Liver (tissue), 9 donors: ENCODE results near the gene BCAT1. TPM values are rescaled to one million over a fixed set of nuclear protein-coding genes. Genes with fewer than 3 reads are reported as not detected.

Source experiments
- DNase-seq: peaks from one replicate; pipeline ENCODE4 v3.0.0-alpha.2; 2017; ENCODE audit warnings: low spot score
- H3K27ac ChIP-seq, 2 donors: one replicate each; pipeline ENCODE4 v1.7.0; 2013; ENCODE audit warnings: inconsistent platforms in 2 of 2, low read length in 2 of 2, control low read depth in 1 of 2, low read depth in 1 of 2, mild to moderate bottlenecking in 1 of 2
- H3K27me3 ChIP-seq, 4 donors: one replicate each; pipeline versions ENCODE4 v1.6.1 to v1.7.0; 2013; ENCODE audit warnings: low read length in 3 of 4, inconsistent platforms in 1 of 4, mild to moderate bottlenecking in 1 of 4, moderate library complexity in 1 of 4; ENCODE audit not compliant: control insufficient read depth in 4 of 4, insufficient read depth in 4 of 4
- H3K36me3 ChIP-seq, 4 donors: one replicate each; pipeline versions ENCODE4 v1.6.1 to v1.7.0; 2013; ENCODE audit warnings: low read length in 3 of 4, mild to moderate bottlenecking in 3 of 4, low read depth in 1 of 4, moderate library complexity in 1 of 4; ENCODE audit not compliant: control insufficient read depth in 4 of 4, insufficient read depth in 3 of 4
- H3K4me1 ChIP-seq, 4 donors: one replicate each; pipeline versions ENCODE4 v1.6.1 to v1.7.0; 2013; ENCODE audit warnings: low read length in 3 of 4, mild to moderate bottlenecking in 3 of 4, moderate library complexity in 1 of 4; ENCODE audit not compliant: control insufficient read depth in 4 of 4, insufficient read depth in 4 of 4
- H3K4me3 ChIP-seq, 3 donors: one replicate each; pipeline versions ENCODE4 v1.6.1 to v1.7.0; 2013; ENCODE audit warnings: low read length in 3 of 3, control low read depth in 1 of 3, low read depth in 1 of 3, mild to moderate bottlenecking in 1 of 3
- H3K9ac ChIP-seq, 2 donors: one replicate each; pipeline ENCODE4 v1.7.0; 2013; ENCODE audit warnings: low read length in 2 of 2, mild to moderate bottlenecking in 2 of 2, moderate library complexity in 2 of 2, control low read depth in 1 of 2, low read depth in 1 of 2
- H3K9me3 ChIP-seq, 4 donors: one replicate each; pipeline versions ENCODE4 v1.6.1 to v1.7.0; 2013; ENCODE audit warnings: low read length in 3 of 4; ENCODE audit not compliant: control insufficient read depth in 4 of 4
- ATF3 ChIP-seq: IDR thresholded peaks from 2 replicates; pipeline ENCODE4 v1.6.1; 2016; ENCODE audit warnings: antibody characterized with exemption
- CTCF ChIP-seq: fragments of 150-350 bp; IDR thresholded peaks from 2 replicates; pipeline ENCODE4 v1.5.1; 2017; ENCODE audit warnings: improper control_type of control experiment, low read depth, low read length; ENCODE audit not compliant: missing input control
- EGR1 ChIP-seq, 2 donors: IDR thresholded peaks; 2 replicates each; pipeline ENCODE4 v1.6.1; 2016 to 2018; ENCODE audit warnings: antibody characterized with exemption in 2 of 2, low read depth in 2 of 2
- FOXA1 ChIP-seq: IDR thresholded peaks from 2 replicates; pipeline ENCODE4 v1.6.1; 2016; ENCODE audit warnings: antibody characterized with exemption
- FOXA2 ChIP-seq: IDR thresholded peaks from 2 replicates; pipeline ENCODE4 v1.6.1; 2016; ENCODE audit warnings: antibody characterized with exemption
- HNF4A ChIP-seq, 2 donors: conservative IDR thresholded peaks; 2 replicates each; pipeline ENCODE4 v1.6.1; 2016; ENCODE audit warnings: antibody characterized with exemption in 2 of 2, mild to moderate bottlenecking in 2 of 2
- HNF4G ChIP-seq: IDR thresholded peaks from 2 replicates; pipeline ENCODE4 v1.6.1; 2016; ENCODE audit warnings: antibody characterized with exemption
- MAX ChIP-seq: IDR thresholded peaks from 2 replicates; pipeline ENCODE4 v1.6.1; 2016; ENCODE audit warnings: antibody characterized with exemption
- RAD21 ChIP-seq, 2 donors: IDR thresholded peaks; 2 replicates each; pipeline ENCODE4 v1.6.1; 2016; ENCODE audit warnings: antibody characterized with exemption in 2 of 2, mild to moderate bottlenecking in 2 of 2
- REST ChIP-seq: IDR thresholded peaks from 2 replicates; pipeline ENCODE4 v1.6.1; 2016; ENCODE audit warnings: antibody characterized with exemption, mild to moderate bottlenecking
- RXRA ChIP-seq, 2 donors: IDR thresholded peaks; 2 replicates each; pipeline ENCODE4 v1.6.1; 2017 to 2018; ENCODE audit warnings: antibody characterized with exemption in 2 of 2, mild to moderate bottlenecking in 1 of 2
- SP1 ChIP-seq: IDR thresholded peaks from 2 replicates; pipeline ENCODE4 v1.6.1; 2018; ENCODE audit warnings: antibody characterized with exemption, mild to moderate bottlenecking
- TAF1 ChIP-seq: conservative IDR thresholded peaks from 2 replicates; pipeline ENCODE4 v1.6.1; 2016; ENCODE audit warnings: antibody characterized with exemption, mild to moderate bottlenecking
- YY1 ChIP-seq: IDR thresholded peaks from 2 replicates; pipeline ENCODE4 v1.6.1; 2016; ENCODE audit warnings: antibody characterized with exemption, mild to moderate bottlenecking
- WGBS: extraction: QIAGEN DNeasy Blood & Tissue Kit; methylation state at CpG from one replicate; pipeline ENCODE4 v1.1.7; 2013; 5-methylcytosine and 5-hydroxymethylcytosine counted together
- polyA plus RNA-seq, 2 donors: library from polyadenylated mRNA; stranded (reverse) in 1 of 2; unstranded in 1 of 2; fragments of 200-250 nt in 1 of 2; fragments of >200 nt in 1 of 2; fragmentation: Nextera tagmentation in 1 of 2; extraction: Ambion mirVana in 1 of 2; gene quantifications; one replicate each; pipeline versions ENCODE4 v1.2.1 to v1.2.3, GENCODE V29; 2013 to 2015
- total RNA-seq, 2 donors: library from RNA; depleted of rRNA; stranded (reverse); fragments of >200 nt; gene quantifications; one replicate each; pipeline ENCODE4 v1.2.3, GENCODE V29; 2014
- donor health status: healthy.
- donor health status: healthy.
- donor health status: healthy.
- donor health status: healthy.
- donor health status: healthy.

Gene BCAT1
- total and polyA plus RNA-seq, 4 donors, result 0.14 to 10.0 (median 0.85) TPM

GRCh38 chr12:24905431-24905830 is 43.5 kb downstream of the BCAT1 start:
- DNase-seq, result no peak
- H3K27ac ChIP-seq, result no peak overlapping the region
- no peaks in the 10 kb centered on the region for H3K9me3 ChIP-seq
- no peaks in the 10 kb centered on the region for H3K36me3 ChIP-seq
- H3K27me3 ChIP-seq, result peaks cover 0 to 3% (median 0%) of the 10 kb centered on the region in 4 donors
- peaks cover 0 to 13% (median 11%) of the 10 kb centered on the region in 4 donors for H3K4me1 ChIP-seq
- H3K4me3 ChIP-seq, result no peak overlapping the region
- 75% methylated on average over 2 of the region's 2 CpGs for WGBS
- no peak overlapping the region for H3K9ac ChIP-seq
- no peak for TF ChIP-seq HNF4G
- TF ChIP-seq SP1, result no peak
- no peak for TF ChIP-seq EGR1 (IDR thresholded peaks at IDR 0.05; ENCODE audit: low read depth in 2 of 2)
- no peak for TF ChIP-seq TAF1
- no peak for TF ChIP-seq CTCF

GRCh38 chr12:24904871-24905270 is 44.0 kb downstream of the BCAT1 start:
- TF ChIP-seq CTCF (no peak), HNF4A (conservative IDR thresholded peaks at IDR 0.05) (no peak), YY1 (no peak), MAX (no peak)
- Histone ChIP-seq H3K4me3 (no peak overlapping the region), H3K9me3 (no peaks in the 10 kb centered on the region), H3K27ac (no peak overlapping the region), H3K4me1 (peaks cover 0 to 13% (median 11%) of the 10 kb centered on the region in 4 donors), H3K9ac (no peak overlapping the region), H3K36me3 (no peaks in the 10 kb centered on the region), H3K27me3 (peaks cover 0 to 3% (median 0%) of the 10 kb centered on the region in 4 donors)
- 100% methylated on average over 1 of the region's 1 CpG for WGBS
- no peak for DNase-seq

- no peak for DNase-seq
- TF ChIP-seq FOXA1, result no peak
- no peak for TF ChIP-seq RXRA (IDR thresholded peaks at IDR 0.05)
- no peak for TF ChIP-seq TAF1
- no peak for TF ChIP-seq MAX
- TF ChIP-seq CTCF, result no peak
- no peak for TF ChIP-seq HNF4G
- no peak for TF ChIP-seq FOXA2
- TF ChIP-seq REST, result no peak
- no peak for TF ChIP-seq SP1
- no peak for TF ChIP-seq YY1
- TF ChIP-seq ATF3, result no peak
- TF ChIP-seq HNF4A (conservative IDR thresholded peaks at IDR 0.05), result no peak
- no peak for TF ChIP-seq EGR1 (IDR thresholded peaks at IDR 0.05; ENCODE audit: low read depth in 2 of 2)
- TF ChIP-seq RAD21 (IDR thresholded peaks at IDR 0.05), result no peak
These were observed 45.4 kb downstream of the BCAT1 start for GRCh38 chr12:24903329-24904088.

More at GRCh38 chr12:24903329-24904088, 45.4 kb downstream of the BCAT1 start:
- H3K27ac ChIP-seq, result no peak overlapping the region
- H3K27me3 ChIP-seq, result peaks cover 0 to 3% (median 0%) of the 10 kb centered on the region in 4 donors
- H3K9me3 ChIP-seq, result no peaks in the 10 kb centered on the region
- no peak overlapping the region for H3K9ac ChIP-seq
- H3K4me1 ChIP-seq, result peaks cover 0 to 13% (median 11%) of the 10 kb centered on the region in 4 donors
- H3K4me3 ChIP-seq, result peak overlapping the region; percentile 0 to 67 (median 65)
- H3K36me3 ChIP-seq, result no peaks in the 10 kb centered on the region
- WGBS, result 24% methylated on average over 25 of the region's 25 CpGs
